ENCODE measurements around the gene NDUFB7.
"Not testable (repeated sequence)": the region's sequence is repeated elsewhere in the genome, so short reads cannot be mapped to it uniquely, and the experiment has no call there.

NDUFB7 gene

GRCh38 chr19:14570864-14571527, 870 bp downstream of the NDUFB7 start:
- no peak for DNase-seq

GRCh38 chr19:14567079-14567478, 4.8 kb downstream of the NDUFB7 start:
- DNase-seq: no peak

- DNase-seq: no peak
Measured at GRCh38 chr19:14566712-14567077, 5.2 kb downstream of the NDUFB7 start.

- no peak for DNase-seq
Measured at GRCh38 chr19:14565765-14566711, 5.8 kb downstream of the NDUFB7 start.

- no peak for DNase-seq
Measured at GRCh38 chr19:14565298-14565679, 6.6 kb downstream of the NDUFB7 start.

- DNase-seq: not testable (repeated sequence)
Measured at GRCh38 chr19:14564652-14565297, 7.1 kb downstream of the NDUFB7 start.

- DNase-seq: peak; percentile 50
Measured at GRCh38 chr19:14563989-14564651, 7.7 kb downstream of the NDUFB7 start.

- no peak for DNase-seq
Measured at GRCh38 chr19:14563590-14563926, 8.3 kb downstream of the NDUFB7 start.

GRCh38 chr19:14562660-14563589, 8.9 kb downstream of the NDUFB7 start:
- DNase-seq: no peak

- DNase-seq: no peak
Measured at GRCh38 chr19:14561847-14562351, 10.0 kb downstream of the NDUFB7 start.

GRCh38 chr19:14561249-14561648, 10.6 kb downstream of the NDUFB7 start:
- no peak for DNase-seq

- no peak for DNase-seq
Measured at GRCh38 chr19:14560776-14561108, 11.1 kb downstream of the NDUFB7 start.

GRCh38 chr19:14559916-14560775, 11.7 kb downstream of the NDUFB7 start:
- DNase-seq: no peak

GRCh38 chr19:14558370-14559066, 13.3 kb downstream of the NDUFB7 start:
- DNase-seq: no peak

- DNase-seq: peak; percentile 78
Measured at GRCh38 chr19:14556662-14557188, 15.1 kb downstream of the NDUFB7 start.

- DNase-seq: no peak
Measured at GRCh38 chr19:14555918-14556661, 15.8 kb downstream of the NDUFB7 start.

- DNase-seq: no peak
Measured at GRCh38 chr19:14554382-14554812, 17.5 kb downstream of the NDUFB7 start.

- no peak for DNase-seq
Measured at GRCh38 chr19:14553939-14554243, 18.0 kb downstream of the NDUFB7 start.
